ENCODE results near the gene PLA2G6. TPM values are rescaled to one million over a fixed set of nuclear protein-coding genes. Genes with fewer than 3 reads are reported as not detected.

The PLA2G6 gene
- total and polyA plus RNA-seq, 2 of the 13 experiments (the other 11 are each of a cell fraction or from before 2014, with no cell fraction given): 4.8 to 11.5 TPM

DNA sequence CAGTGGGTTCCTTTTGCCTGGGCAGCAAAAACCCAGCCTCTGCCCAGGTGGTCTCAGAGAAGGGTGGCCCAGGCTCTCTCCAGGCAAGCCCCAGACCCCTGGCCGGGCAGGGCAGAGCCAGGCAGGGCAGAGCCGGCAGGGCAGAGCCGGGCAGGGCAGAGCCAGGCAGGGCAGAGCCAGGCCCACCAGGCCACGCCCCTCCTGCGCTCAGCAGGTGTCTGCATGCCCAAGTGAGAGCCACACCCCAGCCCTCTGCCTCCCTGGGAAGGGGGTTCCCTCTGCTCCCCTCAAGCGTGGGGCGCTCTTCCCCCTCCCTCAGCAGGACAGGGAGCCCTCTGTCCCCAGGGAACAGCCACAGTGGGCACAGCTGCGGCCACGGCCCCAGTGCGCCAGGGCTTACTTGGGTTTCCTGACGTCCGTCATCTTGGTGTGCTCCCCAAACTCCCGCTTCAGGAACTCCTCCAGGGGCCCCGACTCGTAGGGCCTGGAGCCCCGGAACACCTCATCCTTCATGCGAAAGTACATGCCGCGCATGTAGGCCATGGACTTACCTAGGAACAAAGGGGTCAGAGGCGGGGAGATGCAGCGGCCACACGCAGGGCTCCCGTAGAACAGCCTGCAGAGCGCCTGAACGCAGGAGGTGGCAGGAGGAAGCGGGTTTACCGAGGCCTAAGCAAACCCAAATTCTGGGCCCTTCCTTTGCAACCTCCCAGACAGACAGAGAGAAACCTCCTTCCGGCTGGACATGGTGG, 61.1 kb downstream of the PLA2G6 start (continued):
- no peak for TF ChIP-seq CEBPZ (IDR thresholded peaks at IDR 0.05; ENCODE audit: low read length)
- no peak for TF ChIP-seq HNRNPL (IDR thresholded peaks at IDR 0.05; ENCODE audit: low read depth, low read length)
- TF ChIP-seq, protein P1, sequence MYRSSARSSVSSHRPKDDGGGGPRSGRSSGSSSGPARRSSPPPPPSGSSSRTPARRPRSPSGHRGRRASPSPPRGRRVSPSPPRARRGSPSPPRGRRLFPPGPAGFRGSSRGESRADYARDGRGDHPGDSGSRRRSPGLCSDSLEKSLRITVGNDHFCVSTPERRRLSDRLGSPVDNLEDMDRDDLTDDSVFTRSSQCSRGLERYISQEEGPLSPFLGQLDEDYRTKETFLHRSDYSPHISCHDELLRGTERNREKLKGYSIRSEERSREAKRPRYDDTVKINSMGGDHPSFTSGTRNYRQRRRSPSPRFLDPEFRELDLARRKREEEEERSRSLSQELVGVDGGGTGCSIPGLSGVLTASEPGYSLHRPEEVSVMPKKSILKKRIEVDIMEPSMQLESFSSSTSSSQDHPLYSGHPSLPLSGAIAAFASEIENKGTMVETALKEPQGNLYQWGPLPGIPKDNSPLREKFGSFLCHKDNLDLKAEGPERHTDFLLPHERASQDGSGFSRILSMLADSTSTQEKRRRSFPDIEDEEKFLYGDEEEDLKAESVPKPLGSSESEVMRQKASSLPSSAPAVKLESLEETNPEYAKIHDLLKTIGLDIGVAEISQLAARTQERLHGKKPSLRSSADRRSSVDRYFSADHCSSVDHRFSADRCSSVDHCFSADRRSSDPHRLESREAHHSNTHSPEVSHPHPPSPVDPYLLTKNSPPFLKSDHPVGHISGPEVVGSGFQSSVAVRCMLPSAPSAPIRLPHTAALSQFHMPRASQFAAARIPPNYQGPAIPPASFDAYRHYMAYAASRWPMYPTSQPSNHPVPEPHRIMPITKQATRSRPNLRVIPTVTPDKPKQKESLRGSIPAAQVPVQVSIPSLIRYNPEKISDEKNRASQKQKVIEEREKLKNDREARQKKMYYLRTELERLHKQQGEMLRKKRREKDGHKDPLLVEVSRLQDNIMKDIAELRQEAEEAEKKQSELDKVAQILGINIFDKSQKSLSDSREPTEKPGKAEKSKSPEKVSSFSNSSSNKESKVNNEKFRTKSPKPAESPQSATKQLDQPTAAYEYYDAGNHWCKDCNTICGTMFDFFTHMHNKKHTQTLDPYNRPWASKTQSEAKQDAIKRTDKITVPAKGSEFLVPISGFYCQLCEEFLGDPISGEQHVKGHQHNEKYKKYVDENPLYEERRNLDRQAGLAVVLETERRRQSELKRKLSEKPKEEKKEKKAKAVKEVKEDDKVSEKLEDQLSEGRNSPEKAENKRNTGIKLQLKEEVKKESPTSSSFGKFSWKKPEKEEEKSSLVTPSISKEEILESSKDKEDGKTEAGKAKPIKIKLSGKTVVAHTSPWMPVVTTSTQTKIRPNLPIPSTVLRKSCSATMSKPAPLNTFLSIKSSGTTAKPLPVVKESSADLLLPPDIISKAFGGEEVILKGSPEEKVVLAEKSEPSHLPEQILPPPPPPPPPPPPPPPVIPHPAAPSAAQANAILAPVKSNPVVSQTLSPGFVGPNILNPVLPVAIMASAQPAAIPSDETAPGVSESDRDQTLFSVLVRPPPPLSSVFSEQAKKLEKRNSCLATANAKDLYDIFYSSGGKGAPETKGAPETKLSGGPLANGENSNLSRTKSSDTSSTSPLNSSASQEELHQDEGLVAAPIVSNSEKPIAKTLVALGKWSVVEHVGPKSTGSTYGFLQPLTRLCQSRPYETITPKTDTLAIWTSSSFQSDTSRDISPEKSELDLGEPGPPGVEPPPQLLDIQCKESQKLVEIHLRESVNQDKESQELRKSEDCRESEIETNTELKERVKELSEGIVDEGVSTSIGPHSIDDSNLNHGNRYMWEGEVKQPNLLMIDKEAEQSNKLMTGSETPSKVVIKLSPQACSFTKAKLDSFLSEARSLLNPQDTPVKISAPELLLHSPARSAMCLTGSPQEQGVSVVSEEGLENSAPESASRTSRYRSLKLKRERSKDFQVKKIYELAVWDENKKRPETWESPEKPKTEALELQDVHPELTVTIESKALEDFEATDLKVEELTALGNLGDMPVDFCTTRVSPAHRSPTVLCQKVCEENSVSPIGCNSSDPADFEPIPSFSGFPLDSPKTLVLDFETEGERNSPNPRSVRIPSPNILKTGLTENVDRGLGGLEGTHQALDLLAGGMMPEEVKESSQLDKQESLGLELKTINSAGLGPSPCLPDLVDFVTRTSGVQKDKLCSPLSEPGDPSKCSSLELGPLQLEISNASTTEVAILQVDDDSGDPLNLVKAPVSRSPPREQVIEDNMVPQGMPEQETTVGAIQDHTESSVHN (CRISPR knock-in tag; IDR thresholded peaks at IDR 0.05): no peak
- TF ChIP-seq ZNF3 (CRISPR knock-in tag; IDR thresholded peaks at IDR 0.05): no peak
